BLaER1 treated with 17β-estradiol and CSF1 and Interleukin-3, amounts not matched to agents 10 nM and 100 nM (cell line): Measurements from ENCODE around the gene B3GAT1.

Experiments
- H3K27ac ChIP-seq, 11 experiments: shearing (Covaris generic); formaldehyde crosslinking; 2 replicates each; pipeline ENCODE4 v1.8.1; 2022
- H3K27me3 ChIP-seq, 11 experiments: shearing (Covaris generic); formaldehyde crosslinking; 2 replicates each; pipeline ENCODE4 v1.8.1; 2022
- H3K36me3 ChIP-seq, 11 experiments: shearing (Covaris generic); formaldehyde crosslinking; 2 replicates each; pipeline ENCODE4 v1.8.1; 2022
- H3K4me1 ChIP-seq, 10 experiments: shearing (Covaris generic); formaldehyde crosslinking; 2 replicates each; pipeline ENCODE4 v1.8.1; 2022
- H3K4me2 ChIP-seq, 11 experiments: shearing (Covaris generic); formaldehyde crosslinking; 2 replicates each; pipeline ENCODE4 v1.8.1; 2022
- H3K4me3 ChIP-seq, 10 experiments: shearing (Covaris generic); formaldehyde crosslinking; 2 replicates each; pipeline ENCODE4 v1.8.1; 2022
- H3K9ac ChIP-seq, 11 experiments: shearing (Covaris generic); formaldehyde crosslinking; 2 replicates each; pipeline ENCODE4 v1.8.1; 2022
- H3K9me3 ChIP-seq, 11 experiments: shearing (Covaris generic); formaldehyde crosslinking; replicated peaks in 1 of 11; 2 replicates each; pipeline ENCODE4 v1.8.1; 2022
- H4K20me1 ChIP-seq, 11 experiments: shearing (Covaris generic); formaldehyde crosslinking; 2 replicates each; pipeline ENCODE4 v1.8.1; 2022
- Cebpa-rat ChIP-seq, 11 experiments: shearing (Covaris generic); IDR thresholded peaks; 2 replicates each; pipeline ENCODE4 v1.8.1; 2022

Gene B3GAT1

GRCh38 chr11:134406264-134407185, 5.5 kb downstream of the B3GAT1 start:
- no peaks in the 10 kb centered on the region for H3K36me3 ChIP-seq
- peaks cover 28 to 43% (median 38%) of the 10 kb centered on the region in 11 experiments for H3K27me3 ChIP-seq
- TF ChIP-seq Cebpa-rat (IDR thresholded peaks at IDR 0.05) = no peak
- no peak overlapping the region for H3K9ac ChIP-seq
- no peak overlapping the region for H3K4me3 ChIP-seq
- 0 out of 22 replicates have a peak, but pooled peaks cover 0 to under 1% (median 0%) of the 10 kb centered on the region in 11 experiments for H3K9me3 ChIP-seq
- H3K4me1 ChIP-seq = peaks cover 12 to 37% (median 18%) of the 10 kb centered on the region in 10 experiments
- peak overlapping the region in 5 of 11 experiments; percentile 23 to 45 (median 35); a peak in 6 of 22 replicates for H3K4me2 ChIP-seq
- H4K20me1 ChIP-seq = peaks cover 0 to 66% (median 29%) of the 10 kb centered on the region in 11 experiments; a peak in 17 of 22 replicates
- H3K27ac ChIP-seq = no peak overlapping the region

- Histone ChIP-seq H3K4me1 (peaks cover 5 to 30% (median 12%) of the 10 kb centered on the region in 10 experiments), H4K20me1 (peaks cover 0 to 59% (median 22%) of the 10 kb centered on the region in 11 experiments; a peak in 17 of 22 replicates), H3K27ac (no peak overlapping the region), H3K9me3 (peaks cover 0 to 7% (median 4%) of the 10 kb centered on the region in 11 experiments; a peak in 10 of 22 replicates), H3K4me2 (peak overlapping the region in 4 of 11 experiments; percentile 9 to 43 (median 30); a peak in 5 of 22 replicates), H3K4me3 (no peak overlapping the region), H3K9ac (no peak overlapping the region), H3K36me3 (no peaks in the 10 kb centered on the region), H3K27me3 (peaks cover 21 to 36% (median 31%) of the 10 kb centered on the region in 11 experiments)
- TF ChIP-seq Cebpa-rat (IDR thresholded peaks at IDR 0.05) = no peak
Measured at GRCh38 chr11:134405841-134406240, 6.2 kb downstream of the B3GAT1 start.

GRCh38 chr11:134405436-134405835, 6.6 kb downstream of the B3GAT1 start:
- H3K4me3 ChIP-seq = no peak overlapping the region
- H3K4me2 ChIP-seq = peak overlapping the region in 1 of 11 experiments; percentile 9; a peak in 1 of 22 replicates
- H3K27me3 ChIP-seq = peaks cover 17 to 32% (median 27%) of the 10 kb centered on the region in 11 experiments
- no peak overlapping the region for H3K27ac ChIP-seq
- peaks cover 0 to 10% (median 8%) of the 10 kb centered on the region in 11 experiments; a peak in 12 of 22 replicates for H3K9me3 ChIP-seq
- no peak for TF ChIP-seq Cebpa-rat (IDR thresholded peaks at IDR 0.05)
- peaks cover 0 to 55% (median 18%) of the 10 kb centered on the region in 11 experiments; a peak in 17 of 22 replicates for H4K20me1 ChIP-seq
- H3K36me3 ChIP-seq = no peaks in the 10 kb centered on the region
- H3K4me1 ChIP-seq = peaks cover 1 to 26% (median 8%) of the 10 kb centered on the region in 10 experiments; a peak in 17 of 20 replicates
- no peak overlapping the region for H3K9ac ChIP-seq

GRCh38 chr11:134404575-134405341, 7.3 kb downstream of the B3GAT1 start:
- peaks cover 3 to 14% (median 10%) of the 10 kb centered on the region in 11 experiments; a peak in 13 of 22 replicates for H3K9me3 ChIP-seq
- H3K9ac ChIP-seq = no peak overlapping the region
- peaks cover 10 to 25% (median 20%) of the 10 kb centered on the region in 11 experiments for H3K27me3 ChIP-seq
- H3K4me2 ChIP-seq = no peak overlapping the region
- peaks cover under 1 to 26% (median 8%) of the 10 kb centered on the region in 10 experiments; a peak in 17 of 20 replicates for H3K4me1 ChIP-seq
- no peaks in the 10 kb centered on the region for H3K36me3 ChIP-seq
- no peak for TF ChIP-seq Cebpa-rat (IDR thresholded peaks at IDR 0.05)
- no peak overlapping the region for H3K4me3 ChIP-seq
- peaks cover 0 to 51% (median 14%) of the 10 kb centered on the region in 11 experiments; a peak in 18 of 22 replicates for H4K20me1 ChIP-seq
- H3K27ac ChIP-seq = no peak overlapping the region

GRCh38 chr11:134402910-134403309, 9.1 kb downstream of the B3GAT1 start:
- H3K27me3 ChIP-seq = peaks cover 0 to 10% (median 7%) of the 10 kb centered on the region in 11 experiments; a peak in 11 of 22 replicates
- no peak overlapping the region for H3K9ac ChIP-seq
- peaks cover 3 to 14% (median 10%) of the 10 kb centered on the region in 11 experiments; a peak in 13 of 22 replicates for H3K9me3 ChIP-seq
- H3K4me3 ChIP-seq = no peak overlapping the region
- peaks cover 0 to 56% (median 22%) of the 10 kb centered on the region in 11 experiments; a peak in 15 of 22 replicates for H4K20me1 ChIP-seq
- H3K4me2 ChIP-seq = peak overlapping the region in 2 of 11 experiments; percentile 15 to 22; a peak in 3 of 22 replicates
- no peak overlapping the region for H3K27ac ChIP-seq
- TF ChIP-seq Cebpa-rat (IDR thresholded peaks at IDR 0.05) = no peak
- H3K4me1 ChIP-seq = peaks cover 5 to 43% (median 21%) of the 10 kb centered on the region in 10 experiments; a peak in 18 of 20 replicates
- no peaks in the 10 kb centered on the region for H3K36me3 ChIP-seq

GRCh38 chr11:134401825-134402809, 9.9 kb downstream of the B3GAT1 start:
- Histone ChIP-seq H3K4me2 (peak overlapping the region in 2 of 11 experiments; percentile 15 to 22; a peak in 3 of 22 replicates), H3K27ac (no peak overlapping the region), H3K4me3 (no peak overlapping the region), H3K36me3 (no peaks in the 10 kb centered on the region), H3K4me1 (peaks cover 5 to 43% (median 21%) of the 10 kb centered on the region in 10 experiments; a peak in 18 of 20 replicates), H3K9me3 (peaks cover 3 to 14% (median 10%) of the 10 kb centered on the region in 11 experiments; a peak in 13 of 22 replicates), H4K20me1 (peaks cover 0 to 59% (median 22%) of the 10 kb centered on the region in 11 experiments; a peak in 16 of 22 replicates), H3K27me3 (peaks cover 0 to 2% (median under 1%) of the 10 kb centered on the region in 11 experiments; a peak in 5 of 22 replicates), H3K9ac (no peak overlapping the region)
- no peak for TF ChIP-seq Cebpa-rat (IDR thresholded peaks at IDR 0.05)

GRCh38 chr11:134399996-134400395, 12.0 kb downstream of the B3GAT1 start:
- H3K9ac ChIP-seq = no peak overlapping the region
- no peaks in the 10 kb centered on the region for H3K36me3 ChIP-seq
- peaks cover 0 to 54% (median 30%) of the 10 kb centered on the region in 11 experiments; a peak in 17 of 22 replicates for H4K20me1 ChIP-seq
- peak overlapping the region in 5 of 11 experiments; percentile 59 to 68 (median 62); a peak in 10 of 22 replicates for H3K4me2 ChIP-seq
- H3K9me3 ChIP-seq = peaks cover 3 to 14% (median 10%) of the 10 kb centered on the region in 11 experiments; a peak in 13 of 22 replicates
- peaks cover 0 to 29% (median 20%) of the 10 kb centered on the region in 10 experiments; a peak in 15 of 20 replicates for H3K4me1 ChIP-seq
- no peak overlapping the region for H3K27ac ChIP-seq
- H3K4me3 ChIP-seq = no peak overlapping the region
- peaks cover 0 to 7% (median 0%) of the 10 kb centered on the region in 11 experiments; a peak in 2 of 22 replicates for H3K27me3 ChIP-seq
- TF ChIP-seq Cebpa-rat (IDR thresholded peaks at IDR 0.05) = no peak
